ENCODE data around the gene AP2M1. TPM values are rescaled to one million over a fixed set of nuclear protein-coding genes. Genes with fewer than 3 reads are reported as not detected.

AP2M1 gene
- total and polyA plus RNA-seq, 4 donors, result 234 to 250 (median 243) TPM

- DNase-seq (no peak), ATAC-seq (ENCODE audit: low FRiP score) (no peak)
- peaks cover 0 to 33% of the 10 kb centered on the region in 2 donors for H3K36me3 ChIP-seq (ENCODE audit: control insufficient read depth in 1 of 2, insufficient read depth in 2 of 2, low read length in 1 of 2)
- H3K27ac ChIP-seq (ENCODE audit: low read depth in 1 of 2, low read length in 2 of 2), result no peak overlapping the region
- H3K27me3 ChIP-seq (ENCODE audit: control insufficient read depth in 1 of 2, insufficient read depth in 2 of 2, low read length in 1 of 2), result no peaks in the 10 kb centered on the region
- 87 to 90% methylated on average over 6 of the region's 6 CpGs for WGBS, 2 donors
- H3K9me3 ChIP-seq (ENCODE audit: control insufficient read depth, low read length), result no peaks in the 10 kb centered on the region
- intact Hi-C loops (cut with DNase I), result no loop called here
- no peak overlapping the region for H3K4me3 ChIP-seq (ENCODE audit: low read length in 2 of 2)
- no peaks in the 10 kb centered on the region for H3K4me1 ChIP-seq (ENCODE audit: control insufficient read depth in 1 of 2, insufficient read depth in 2 of 2, low read length in 2 of 2)
Measured at GRCh38 chr3:184180165-184180564, 5.5 kb downstream of the AP2M1 start.

- 95% methylated on average over 9 of the region's 9 CpGs for WGBS, 2 donors
- Histone ChIP-seq H3K27ac (ENCODE audit: low read depth in 1 of 2, low read length in 2 of 2) (no peak overlapping the region), H3K4me1 (ENCODE audit: control insufficient read depth in 1 of 2, insufficient read depth in 2 of 2, low read length in 2 of 2) (no peaks in the 10 kb centered on the region), H3K36me3 (ENCODE audit: control insufficient read depth in 1 of 2, insufficient read depth in 2 of 2, low read length in 1 of 2) (peaks cover 0 to 33% of the 10 kb centered on the region in 2 donors), H3K4me3 (ENCODE audit: low read length in 2 of 2) (no peak overlapping the region), H3K9me3 (ENCODE audit: control insufficient read depth, low read length) (no peaks in the 10 kb centered on the region), H3K27me3 (ENCODE audit: control insufficient read depth in 1 of 2, insufficient read depth in 2 of 2, low read length in 1 of 2) (no peaks in the 10 kb centered on the region)
- DNase-seq (no peak), ATAC-seq (ENCODE audit: low FRiP score) (no peak)
- intact Hi-C loops (cut with DNase I), result no loop called here
Measured at GRCh38 chr3:184181596-184181995, 6.9 kb downstream of the AP2M1 start.

- H3K27me3 ChIP-seq (ENCODE audit: control insufficient read depth in 1 of 2, insufficient read depth in 2 of 2, low read length in 1 of 2), result no peaks in the 10 kb centered on the region
- no peak overlapping the region for H3K4me3 ChIP-seq (ENCODE audit: low read length in 2 of 2)
- intact Hi-C loops (cut with DNase I), result loop anchor here in 1 of 2 donors (2.0 kb wide), 1 partner anchor 49 kb away; the partner anchor contains the start of gene EIF2B5
- peaks cover 0 to 25% of the 10 kb centered on the region in 2 donors for H3K36me3 ChIP-seq (ENCODE audit: control insufficient read depth in 1 of 2, insufficient read depth in 2 of 2, low read length in 1 of 2)
- H3K4me1 ChIP-seq (ENCODE audit: control insufficient read depth in 1 of 2, insufficient read depth in 2 of 2, low read length in 2 of 2), result no peaks in the 10 kb centered on the region
- DNase-seq, result no peak
- H3K9me3 ChIP-seq (ENCODE audit: control insufficient read depth, low read length), result no peaks in the 10 kb centered on the region
- WGBS, 2 donors, result 76 to 82% methylated on average over 5 of the region's 5 CpGs
- H3K27ac ChIP-seq (ENCODE audit: low read depth in 1 of 2, low read length in 2 of 2), result no peak overlapping the region
- no peak for ATAC-seq (ENCODE audit: low FRiP score)
Measured at GRCh38 chr3:184183679-184184078, 9.0 kb downstream of the AP2M1 start.

- WGBS, 2 donors, result 95 to 96% methylated on average over 18 of the region's 18 CpGs
- no peak overlapping the region for H3K27ac ChIP-seq (ENCODE audit: low read depth in 1 of 2, low read length in 2 of 2)
- ATAC-seq (ENCODE audit: low FRiP score) (no peak), DNase-seq (no peak)
- no peak overlapping the region for H3K4me3 ChIP-seq (ENCODE audit: low read length in 2 of 2)
- H3K4me1 ChIP-seq (ENCODE audit: control insufficient read depth in 1 of 2, insufficient read depth in 2 of 2, low read length in 2 of 2), result no peaks in the 10 kb centered on the region
- intact Hi-C loops (cut with DNase I), result loop anchor here (2.0 to 5.0 kb wide), 4 partner anchors 37 to 113 kb away; partner anchors contain the start of genes EIF2B5 (in 2 of the 2) and PSMD2 (in 1 of the 2)
- no peaks in the 10 kb centered on the region for H3K27me3 ChIP-seq (ENCODE audit: control insufficient read depth in 1 of 2, insufficient read depth in 2 of 2, low read length in 1 of 2)
- H3K9me3 ChIP-seq (ENCODE audit: control insufficient read depth, low read length), result no peaks in the 10 kb centered on the region
- peaks cover 0 to 22% of the 10 kb centered on the region in 2 donors for H3K36me3 ChIP-seq (ENCODE audit: control insufficient read depth in 1 of 2, insufficient read depth in 2 of 2, low read length in 1 of 2)
Measured at GRCh38 chr3:184184546-184185230, 10.0 kb downstream of the AP2M1 start.

GRCh38 chr3:184185461-184186183 lies 11.0 kb downstream of the AP2M1 start:
- ATAC-seq (ENCODE audit: low FRiP score), result peak; percentile 97
- Histone ChIP-seq H3K27ac (ENCODE audit: low read depth in 1 of 2, low read length in 2 of 2) (peak overlapping the region; percentile 46 to 50), H3K9me3 (ENCODE audit: control insufficient read depth, low read length) (no peaks in the 10 kb centered on the region), H3K4me3 (ENCODE audit: low read length in 2 of 2) (peak overlapping the region; percentile 79 to 88), H3K4me1 (ENCODE audit: control insufficient read depth in 1 of 2, insufficient read depth in 2 of 2, low read length in 2 of 2) (no peaks in the 10 kb centered on the region), H3K36me3 (ENCODE audit: control insufficient read depth in 1 of 2, insufficient read depth in 2 of 2, low read length in 1 of 2) (peaks cover 0 to 23% of the 10 kb centered on the region in 2 donors), H3K27me3 (ENCODE audit: control insufficient read depth in 1 of 2, insufficient read depth in 2 of 2, low read length in 1 of 2) (no peaks in the 10 kb centered on the region)
- 1 to 2% methylated on average over 55 of the region's 55 CpGs for WGBS, 2 donors
- intact Hi-C loops (cut with DNase I), result loop anchor here (2.0 to 5.0 kb wide), 5 partner anchors 38 to 112 kb away; partner anchors contain the start of genes EIF2B5 (in 2 of the 2), ALG3 (in 1 of the 2), EEF1AKMT4 (in 1 of the 2) and PSMD2 (in 1 of the 2)
- DNase-seq, result peak; percentile 100

GRCh38 chr3:184186184-184186901 lies 11.7 kb downstream of the AP2M1 start, which contains the start of gene ABCF3:
Gene ABCF3, plus strand, starts transcription at chr3:184186199. Its CDS starts 9 bp downstream, at chr3:184186208.
- H3K27ac ChIP-seq (ENCODE audit: low read depth in 1 of 2, low read length in 2 of 2), result peak within 1 kb of the TSS; percentile 50 to 77
- DNase-seq, result peak in 1 of 2 donors; percentile 86
- H3K27me3 ChIP-seq (ENCODE audit: control insufficient read depth in 1 of 2, insufficient read depth in 2 of 2, low read length in 1 of 2), result no peaks in the 10 kb centered on the region
- 0% methylated on average over 45 of the region's 45 CpGs for WGBS, 2 donors
- no peaks in the 10 kb centered on the region for H3K9me3 ChIP-seq (ENCODE audit: control insufficient read depth, low read length)
- H3K4me1 ChIP-seq (ENCODE audit: control insufficient read depth in 1 of 2, insufficient read depth in 2 of 2, low read length in 2 of 2), result no peaks in the 10 kb centered on the region
- ATAC-seq (ENCODE audit: low FRiP score), result peak; percentile 64
- intact Hi-C loops (cut with DNase I), result loop anchor here (2.0 to 5.0 kb wide), 4 partner anchors 39 to 111 kb away; partner anchors contain the start of genes ALG3 (in 1 of the 2), EEF1AKMT4 (in 1 of the 2), EIF2B5 (in 1 of the 2) and PSMD2 (in 1 of the 2)
- peak within 1 kb of the TSS; percentile 79 to 88 for H3K4me3 ChIP-seq (ENCODE audit: low read length in 2 of 2)
- H3K36me3 ChIP-seq (ENCODE audit: control insufficient read depth in 1 of 2, insufficient read depth in 2 of 2, low read length in 1 of 2), result peaks cover 3 to 21% of the 10 kb centered on the region in 2 donors

GRCh38 chr3:184186902-184187207 lies 12.2 kb downstream of the AP2M1 start:
- ATAC-seq (ENCODE audit: low FRiP score), result no peak

GRCh38 chr3:184188080-184188479 lies 13.4 kb downstream of the AP2M1 start:
- intact Hi-C loops (cut with DNase I), result loop anchor here (5.0 kb wide), 3 partner anchors 41 to 109 kb away; partner anchors contain the start of genes EIF2B5 (in 1 of the 2) and PSMD2 (in 1 of the 2)
- no peaks in the 10 kb centered on the region for H3K9me3 ChIP-seq (ENCODE audit: control insufficient read depth, low read length)
- H3K27ac ChIP-seq (ENCODE audit: low read depth in 1 of 2, low read length in 2 of 2), result no peak overlapping the region
- no peak for ATAC-seq (ENCODE audit: low FRiP score)
- no peaks in the 10 kb centered on the region for H3K27me3 ChIP-seq (ENCODE audit: control insufficient read depth in 1 of 2, insufficient read depth in 2 of 2, low read length in 1 of 2)
- no peak overlapping the region for H3K4me3 ChIP-seq (ENCODE audit: low read length in 2 of 2)
- no peak for DNase-seq
- 88 to 90% methylated on average over 17 of the region's 17 CpGs for WGBS, 2 donors
- no peaks in the 10 kb centered on the region for H3K4me1 ChIP-seq (ENCODE audit: control insufficient read depth in 1 of 2, insufficient read depth in 2 of 2, low read length in 2 of 2)
- H3K36me3 ChIP-seq (ENCODE audit: control insufficient read depth in 1 of 2, insufficient read depth in 2 of 2, low read length in 1 of 2), result peaks cover 5 to 15% of the 10 kb centered on the region in 2 donors

More at GRCh38 chr3:184186902-184187207, 12.2 kb downstream of the AP2M1 start:
- WGBS, 2 donors, result 10 to 16% methylated on average over 3 of the region's 3 CpGs
- Histone ChIP-seq H3K4me1 (ENCODE audit: control insufficient read depth in 1 of 2, insufficient read depth in 2 of 2, low read length in 2 of 2) (no peaks in the 10 kb centered on the region), H3K36me3 (ENCODE audit: control insufficient read depth in 1 of 2, insufficient read depth in 2 of 2, low read length in 1 of 2) (peaks cover 5 to 16% of the 10 kb centered on the region in 2 donors), H3K27me3 (ENCODE audit: control insufficient read depth in 1 of 2, insufficient read depth in 2 of 2, low read length in 1 of 2) (no peaks in the 10 kb centered on the region), H3K27ac (ENCODE audit: low read depth in 1 of 2, low read length in 2 of 2) (no peak overlapping the region), H3K9me3 (ENCODE audit: control insufficient read depth, low read length) (no peaks in the 10 kb centered on the region), H3K4me3 (ENCODE audit: low read length in 2 of 2) (peak overlapping the region; percentile 79 to 88)
- DNase-seq, result no peak
- intact Hi-C loops (cut with DNase I), result loop anchor here (2.0 to 5.0 kb wide), 4 partner anchors 40 to 110 kb away; partner anchors contain the start of genes ALG3 (in 1 of the 2), EEF1AKMT4 (in 1 of the 2), EIF2B5 (in 1 of the 2) and PSMD2 (in 1 of the 2)

Measured in aorta (tissue), 5 donors.